ENCODE measurements around the gene ARHGEF26.

Gene ARHGEF26

DNA sequence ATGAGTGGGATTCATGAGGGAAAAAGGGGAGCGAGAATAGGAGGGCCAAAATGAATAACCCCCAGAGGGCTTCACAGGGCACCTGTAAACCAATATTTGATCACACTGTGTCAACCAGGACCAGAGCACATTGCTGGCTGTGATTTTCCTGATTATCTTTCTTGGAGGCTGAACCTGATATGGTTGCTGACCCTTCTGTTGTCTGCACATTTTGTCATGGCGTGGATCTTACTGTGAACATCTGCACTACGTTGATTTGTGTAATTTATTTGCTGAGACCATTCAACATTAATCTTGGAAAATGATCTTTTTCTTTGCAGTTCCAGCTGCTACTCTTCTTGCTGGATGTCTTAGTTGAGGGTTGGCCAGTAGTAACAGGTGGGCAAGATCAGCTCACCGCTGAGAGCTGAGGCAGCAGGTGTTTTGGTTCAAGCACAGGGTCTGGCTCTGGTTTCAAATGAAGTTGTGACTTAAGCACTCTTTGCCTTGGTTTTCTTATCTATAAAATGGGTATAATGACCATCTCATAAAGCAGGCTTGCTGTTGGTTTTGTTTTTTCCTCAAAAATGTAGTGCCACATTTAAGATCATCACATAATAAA is 61.2 kb downstream of the ARHGEF26 start:
- H3K4me3 ChIP-seq (ENCODE audit: low read length): no peak overlapping the region
- DNase-seq (ENCODE audit: low read depth): no peak
- TF ChIP-seq, protein P1, sequence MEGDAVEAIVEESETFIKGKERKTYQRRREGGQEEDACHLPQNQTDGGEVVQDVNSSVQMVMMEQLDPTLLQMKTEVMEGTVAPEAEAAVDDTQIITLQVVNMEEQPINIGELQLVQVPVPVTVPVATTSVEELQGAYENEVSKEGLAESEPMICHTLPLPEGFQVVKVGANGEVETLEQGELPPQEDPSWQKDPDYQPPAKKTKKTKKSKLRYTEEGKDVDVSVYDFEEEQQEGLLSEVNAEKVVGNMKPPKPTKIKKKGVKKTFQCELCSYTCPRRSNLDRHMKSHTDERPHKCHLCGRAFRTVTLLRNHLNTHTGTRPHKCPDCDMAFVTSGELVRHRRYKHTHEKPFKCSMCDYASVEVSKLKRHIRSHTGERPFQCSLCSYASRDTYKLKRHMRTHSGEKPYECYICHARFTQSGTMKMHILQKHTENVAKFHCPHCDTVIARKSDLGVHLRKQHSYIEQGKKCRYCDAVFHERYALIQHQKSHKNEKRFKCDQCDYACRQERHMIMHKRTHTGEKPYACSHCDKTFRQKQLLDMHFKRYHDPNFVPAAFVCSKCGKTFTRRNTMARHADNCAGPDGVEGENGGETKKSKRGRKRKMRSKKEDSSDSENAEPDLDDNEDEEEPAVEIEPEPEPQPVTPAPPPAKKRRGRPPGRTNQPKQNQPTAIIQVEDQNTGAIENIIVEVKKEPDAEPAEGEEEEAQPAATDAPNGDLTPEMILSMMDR (IDR thresholded peaks at IDR 0.05; ENCODE audit: insufficient read depth, low read depth, low read length, missing control alignments): no peak

DNA sequence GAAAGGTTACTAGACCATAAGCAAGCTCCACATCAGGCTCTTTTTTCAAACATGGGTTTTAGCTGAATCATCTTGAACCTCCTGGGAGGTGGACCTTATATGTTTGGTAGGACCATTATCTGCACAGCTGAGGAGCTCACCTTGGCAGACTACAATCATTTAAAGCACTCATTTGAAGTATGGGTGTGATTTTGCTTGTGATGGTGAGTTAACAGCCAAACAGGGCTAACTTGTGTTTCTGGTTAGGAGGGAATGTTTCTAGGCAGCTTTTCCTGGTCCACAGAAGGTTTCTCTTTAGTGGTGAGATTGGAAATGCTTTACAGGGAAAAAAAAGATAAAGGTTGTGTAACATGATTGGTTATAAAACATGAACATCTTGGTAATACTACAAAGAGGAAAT is 61.8 kb downstream of the ARHGEF26 start:
- DNase-seq (ENCODE audit: low read depth): peak; percentile 74
- H3K4me3 ChIP-seq (ENCODE audit: low read length): no peak overlapping the region
- TF ChIP-seq, protein P1 (IDR thresholded peaks at IDR 0.05; ENCODE audit: insufficient read depth, low read depth, low read length, missing control alignments): no peak

DNA sequence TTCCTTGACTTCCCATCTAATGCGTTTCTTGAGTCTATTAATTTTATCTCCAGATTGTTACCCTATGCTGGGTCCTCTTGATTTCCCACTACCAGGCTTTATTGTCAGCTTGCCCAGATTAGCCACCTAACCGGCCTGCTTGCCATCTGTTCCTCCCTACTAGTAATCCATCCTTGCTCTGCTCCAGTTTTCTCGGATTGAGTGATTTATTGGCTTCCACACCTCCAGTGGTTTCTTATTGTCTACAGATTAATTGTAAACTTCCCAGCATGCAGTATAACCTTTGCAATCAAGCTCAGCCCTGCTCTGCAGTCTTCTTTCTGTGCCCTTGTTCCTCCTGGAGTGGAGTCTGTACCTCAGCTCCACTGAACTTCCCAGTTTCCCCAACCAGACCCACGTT is 63.4 kb downstream of the ARHGEF26 start:
- no peak overlapping the region for H3K4me3 ChIP-seq (ENCODE audit: low read length)
- DNase-seq (ENCODE audit: low read depth): no peak
- TF ChIP-seq, protein P1 (IDR thresholded peaks at IDR 0.05; ENCODE audit: insufficient read depth, low read depth, low read length, missing control alignments): no peak

DNA sequence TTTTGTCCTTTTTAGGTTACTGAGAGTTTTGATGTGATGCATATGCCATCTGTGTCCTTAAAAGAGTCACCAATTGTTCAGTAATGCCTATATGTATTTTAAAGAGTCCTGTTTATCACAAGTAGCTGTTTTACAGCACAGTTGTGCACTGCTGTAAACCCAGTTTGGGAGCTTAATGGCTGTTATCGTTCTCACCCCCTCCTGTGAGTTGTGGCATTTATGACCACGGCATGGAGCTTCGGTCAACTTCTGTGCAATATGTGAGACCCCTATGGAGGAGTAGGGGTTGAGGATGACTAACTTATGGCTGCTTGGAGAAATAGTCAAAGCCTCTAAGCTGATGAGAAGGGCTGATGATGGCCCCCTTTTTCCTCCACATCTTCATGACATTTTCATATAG is 67.2 kb downstream of the ARHGEF26 start:
- no peak overlapping the region for H3K4me3 ChIP-seq (ENCODE audit: low read length)
- TF ChIP-seq, protein P1 (IDR thresholded peaks at IDR 0.05; ENCODE audit: insufficient read depth, low read depth, low read length, missing control alignments): no peak
- DNase-seq (ENCODE audit: low read depth): no peak

DNA sequence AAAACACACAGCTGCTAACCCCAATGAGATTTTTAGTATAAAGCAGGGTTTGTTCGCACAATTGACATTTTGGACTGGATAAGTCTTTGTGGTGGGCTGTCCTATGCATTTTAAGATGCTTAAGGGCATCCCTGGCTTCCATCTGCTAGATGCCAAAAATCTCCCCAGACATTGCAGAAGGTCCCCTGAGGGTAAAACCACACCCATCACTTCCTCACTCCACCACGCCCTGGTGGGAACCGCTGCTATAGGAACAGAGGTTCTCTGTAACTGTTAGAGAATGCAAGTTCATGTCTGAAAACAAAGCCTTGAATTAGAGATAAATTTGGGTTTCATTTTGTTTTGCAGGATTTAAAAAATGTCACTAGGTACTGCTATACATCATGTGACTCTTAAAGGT is 67.7 kb downstream of the ARHGEF26 start:
- no peak overlapping the region for H3K4me3 ChIP-seq (ENCODE audit: low read length)
- no peak for DNase-seq (ENCODE audit: low read depth)
- TF ChIP-seq, protein P1 (IDR thresholded peaks at IDR 0.05; ENCODE audit: insufficient read depth, low read depth, low read length, missing control alignments): no peak

DNA sequence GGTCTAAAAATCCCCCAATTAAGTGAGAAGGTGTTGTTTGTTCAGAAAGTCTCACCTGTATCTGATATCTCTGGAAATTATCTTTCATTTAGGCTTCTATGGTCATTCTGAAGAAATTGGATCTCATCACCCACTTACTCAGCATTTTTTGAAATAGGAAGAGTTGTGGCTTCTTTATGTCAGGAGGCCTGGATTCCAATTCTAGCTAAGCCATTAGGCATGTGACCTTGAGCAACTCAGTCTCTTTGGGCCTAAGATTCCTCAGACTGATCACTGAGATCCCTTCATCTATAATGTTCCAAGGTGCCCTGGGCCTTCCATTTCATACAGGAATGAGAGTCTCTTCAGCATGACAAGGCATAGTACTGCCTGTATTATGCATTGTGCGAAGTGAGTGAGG is 70.3 kb downstream of the ARHGEF26 start:
- TF ChIP-seq, protein P1 (IDR thresholded peaks at IDR 0.05; ENCODE audit: insufficient read depth, low read depth, low read length, missing control alignments): no peak
- no peak for DNase-seq (ENCODE audit: low read depth)
- no peak overlapping the region for H3K4me3 ChIP-seq (ENCODE audit: low read length)

DNA sequence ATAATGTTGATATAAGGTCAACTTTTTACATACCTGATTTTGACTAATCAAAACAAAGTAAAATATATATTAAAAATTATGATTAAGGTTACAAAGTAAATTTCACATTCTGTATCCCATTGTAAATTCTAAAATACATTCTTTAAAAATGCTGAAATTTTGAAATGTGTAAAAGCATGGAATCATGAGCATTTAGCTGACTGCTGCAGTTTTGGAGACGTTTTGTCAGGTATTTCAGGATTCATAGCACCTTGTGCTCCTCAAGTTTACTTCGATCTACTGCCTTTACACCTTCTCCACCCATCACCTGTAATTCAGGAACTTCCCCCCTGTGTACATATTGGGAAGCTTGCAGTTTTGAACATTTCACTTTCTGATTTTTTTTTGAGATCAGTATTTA is 71.0 kb downstream of the ARHGEF26 start:
- no peak overlapping the region for H3K4me3 ChIP-seq (ENCODE audit: low read length)
- TF ChIP-seq, protein P1 (IDR thresholded peaks at IDR 0.05; ENCODE audit: insufficient read depth, low read depth, low read length, missing control alignments): no peak

More for the DNA sequence above, 71.0 kb downstream of the ARHGEF26 start:
- DNase-seq (ENCODE audit: low read depth): no peak

Data from epithelial cell of esophagus (primary cell).